HAP-1 (cell line): ENCODE data around the gene HBG1.
"Not testable (repeated sequence)": the region's sequence is repeated elsewhere in the genome, so short reads cannot be mapped to it uniquely, and the experiment has no call there.

Source experiments
- DNase-seq, 2 experiments: peaks; one replicate each; pipeline ENCODE4 v3.0.0-alpha.2; 2016 to 2020; ENCODE audit warnings: low spot score in 2 of 2
- H3K27me3 ChIP-seq: fragments of 250-450 bp; sonication (Bioruptor Pico); 2 replicates; pipeline ENCODE4 v1.5.1; 2020; ENCODE audit warnings: low read depth, mild to moderate bottlenecking, moderate library complexity
- H3K36me3 ChIP-seq: fragments of 250-450 bp; sonication (Bioruptor Pico); replicated peaks from 2 replicates; pipeline ENCODE4 v1.5.1; 2020; ENCODE audit warnings: mild to moderate bottlenecking
- H3K4me1 ChIP-seq: fragments of 250-450 bp; sonication (Bioruptor Pico); 2 replicates; pipeline ENCODE4 v1.5.1; 2020; ENCODE audit warnings: mild to moderate bottlenecking
- H3K4me3 ChIP-seq: fragments of 250-450 bp; sonication (Bioruptor Pico); 2 replicates; pipeline ENCODE4 v1.5.1; 2020; ENCODE audit warnings: mild to moderate bottlenecking, moderate library complexity
- H3K9me3 ChIP-seq: fragments of 250-450 bp; sonication (Bioruptor Pico); 2 replicates; pipeline ENCODE4 v1.5.1; 2020; ENCODE audit warnings: mild to moderate bottlenecking, moderate library complexity
- in situ Hi-C: fragments of 300-500 bp; cut with MboI; formaldehyde crosslinking; loops from 3 replicates; pipeline ENCODE4 v1.14.3; 2020; ENCODE audit warnings: low sequenced_read_pairs, inconsistent platforms, mixed read lengths

HBG1 gene

DNA sequence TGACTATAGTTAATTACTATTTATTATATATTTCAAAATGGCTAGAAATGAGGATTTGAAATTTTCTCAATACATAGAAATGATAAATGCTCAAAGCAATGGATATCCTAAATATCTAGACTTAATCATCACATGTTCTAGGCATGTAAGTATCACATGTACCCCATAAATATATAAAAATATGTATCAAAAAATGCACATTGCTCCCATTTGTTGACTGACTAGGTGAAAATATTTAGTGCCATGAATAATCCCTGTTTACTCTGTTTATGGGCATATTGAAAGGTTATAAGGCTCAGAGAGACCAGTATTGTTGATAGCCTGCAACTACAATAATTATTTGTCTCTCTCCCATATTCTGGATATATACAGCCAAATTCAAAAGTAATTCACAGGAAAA lies 17.0 kb upstream of the HBG1 start:
- in situ Hi-C loops = no loop called here
- Histone ChIP-seq H3K36me3 (no peaks in the 10 kb centered on the region), H3K4me3 (no peak overlapping the region), H3K27me3 (no peaks in the 10 kb centered on the region), H3K9me3 (no peaks in the 10 kb centered on the region), H3K4me1 (no peaks in the 10 kb centered on the region)
- DNase-seq = no peak

DNA sequence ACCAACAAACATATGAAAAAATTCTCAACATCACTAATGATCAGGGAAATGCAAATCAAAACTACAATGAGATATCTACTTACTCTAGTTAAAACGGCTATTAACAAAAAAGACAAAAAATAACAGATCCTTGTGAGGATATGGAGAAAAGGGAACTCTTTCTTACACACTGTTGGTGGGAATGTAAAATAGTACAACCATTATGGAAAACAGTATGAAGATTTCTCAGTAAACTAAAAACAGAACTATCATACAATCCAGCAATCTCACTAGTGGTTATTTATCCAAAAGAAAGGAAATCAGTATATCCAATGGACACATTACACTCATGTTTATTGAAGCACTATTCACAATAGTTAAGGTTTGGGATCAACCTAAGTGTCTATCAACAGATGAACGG lies 16.2 kb upstream of the HBG1 start:
- in situ Hi-C loops = no loop called here
- DNase-seq = no peak
- no peaks in the 10 kb centered on the region for H3K4me1 ChIP-seq
- H3K36me3 ChIP-seq = no peaks in the 10 kb centered on the region
- no peaks in the 10 kb centered on the region for H3K27me3 ChIP-seq
- no peak overlapping the region for H3K4me3 ChIP-seq
- no peaks in the 10 kb centered on the region for H3K9me3 ChIP-seq

DNA sequence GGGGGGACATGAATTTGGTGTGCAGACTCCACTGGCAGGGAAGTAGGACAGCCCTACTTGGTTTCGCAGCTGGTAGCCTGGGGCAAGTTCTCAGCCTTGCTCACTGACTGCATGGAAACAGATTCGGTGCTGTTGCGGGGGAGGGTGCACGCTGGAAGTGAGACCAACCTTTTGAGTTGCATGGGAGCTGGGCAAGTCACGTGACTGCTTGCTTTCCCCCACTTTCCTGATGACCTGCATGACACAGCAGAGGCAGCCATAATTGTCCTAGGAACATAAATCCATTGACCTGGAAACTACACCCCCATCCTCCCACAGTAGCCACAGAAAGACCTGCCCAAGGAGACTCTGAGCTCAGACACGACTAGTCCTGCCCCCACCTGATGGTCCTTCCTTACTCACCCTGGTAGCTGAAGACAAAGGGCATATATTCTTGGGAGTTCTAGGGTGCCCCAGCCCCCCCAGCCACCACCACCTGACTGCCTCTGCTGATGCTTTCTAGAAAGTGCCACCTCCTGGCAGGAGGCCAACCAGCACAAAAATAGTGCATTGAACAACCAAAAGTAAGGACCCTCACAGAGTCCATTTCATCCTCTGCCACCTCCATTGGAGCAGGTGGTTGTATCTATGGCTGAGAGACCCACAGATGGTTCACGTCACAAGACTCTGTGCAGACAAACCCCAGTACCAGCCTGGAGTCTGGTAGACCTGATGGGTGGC lies 9.0 kb upstream of the HBG1 start:
- no peak overlapping the region for H3K4me3 ChIP-seq
- in situ Hi-C loops = no loop called here
- H3K27me3 ChIP-seq = no peaks in the 10 kb centered on the region
- no peaks in the 10 kb centered on the region for H3K9me3 ChIP-seq
- no peak for DNase-seq
- H3K36me3 ChIP-seq = no peaks in the 10 kb centered on the region
- no peaks in the 10 kb centered on the region for H3K4me1 ChIP-seq

- in situ Hi-C loops = no loop called here
- H3K4me1 ChIP-seq = no peaks in the 10 kb centered on the region
- no peak for DNase-seq
- no peaks in the 10 kb centered on the region for H3K9me3 ChIP-seq
- no peaks in the 10 kb centered on the region for H3K36me3 ChIP-seq
- no peaks in the 10 kb centered on the region for H3K27me3 ChIP-seq
- H3K4me3 ChIP-seq = no peak overlapping the region
Measured at GRCh38 chr11:5257296-5257695, 7.6 kb upstream of the HBG1 start.

GRCh38 chr11:5254646-5255413 lies 5.2 kb upstream of the HBG1 start, which contains the start of gene HBG2:
Gene HBG2 (minus strand): TSS chr11:5254781. CDS start chr11:5254728, 53 bp downstream.
- H3K36me3 ChIP-seq, H3K9me3 ChIP-seq, DNase-seq, in situ Hi-C loops, H3K27me3 ChIP-seq, H3K4me3 ChIP-seq, H3K4me1 ChIP-seq: not testable (repeated sequence)

DNA sequence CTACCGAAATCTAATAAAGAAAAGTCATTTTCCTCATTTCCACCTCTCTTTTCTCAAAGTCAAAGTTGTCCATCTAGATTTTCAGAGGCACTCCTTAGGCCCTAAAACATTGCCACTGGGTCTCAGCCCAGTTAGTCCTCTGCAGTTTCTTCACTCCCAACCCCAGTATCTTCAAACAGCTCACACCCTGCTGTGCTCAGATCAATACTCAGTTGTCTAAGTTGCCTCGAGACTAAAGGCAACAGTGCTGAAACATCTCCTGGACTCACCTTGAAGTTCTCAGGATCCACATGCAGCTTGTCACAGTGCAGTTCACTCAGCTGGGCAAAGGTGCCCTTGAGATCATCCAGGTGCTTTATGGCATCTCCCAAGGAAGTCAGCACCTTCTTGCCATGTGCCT lies 4.4 kb upstream of the HBG1 start:
- H3K9me3 ChIP-seq, H3K27me3 ChIP-seq, H3K36me3 ChIP-seq, H3K4me1 ChIP-seq, H3K4me3 ChIP-seq, DNase-seq, in situ Hi-C loops: not testable (repeated sequence)

GRCh38 chr11:5253440-5253839 lies 3.8 kb upstream of the HBG1 start:
- H3K36me3 ChIP-seq, H3K4me3 ChIP-seq, DNase-seq, H3K4me1 ChIP-seq, H3K27me3 ChIP-seq, H3K9me3 ChIP-seq, in situ Hi-C loops: not testable (repeated sequence)

DNA sequence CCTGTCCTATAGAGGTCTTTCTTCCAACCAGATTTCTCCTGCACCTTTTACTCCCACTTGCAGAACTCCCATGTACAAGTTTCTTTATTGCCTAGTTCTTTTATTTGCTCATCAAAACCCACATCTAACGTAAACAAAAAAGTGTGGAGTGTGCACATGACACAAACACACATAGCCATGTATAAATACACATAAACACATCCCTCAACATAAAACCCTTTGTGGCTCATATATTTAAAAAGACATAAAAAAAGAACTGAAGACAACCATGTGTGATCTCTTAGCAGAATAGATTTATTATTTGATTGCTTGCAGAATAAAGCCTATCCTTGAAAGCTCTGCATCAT lies 3.2 kb upstream of the HBG1 start:
- in situ Hi-C loops = no loop called here
- DNase-seq = no peak
- Histone ChIP-seq H3K27me3 (no peaks in the 10 kb centered on the region), H3K9me3 (no peaks in the 10 kb centered on the region), H3K4me3 (no peak overlapping the region), H3K36me3 (no peaks in the 10 kb centered on the region), H3K4me1 (no peaks in the 10 kb centered on the region)

GRCh38 chr11:5252192-5252918 lies 2.7 kb upstream of the HBG1 start:
- no peaks in the 10 kb centered on the region for H3K36me3 ChIP-seq
- no peak overlapping the region for H3K4me3 ChIP-seq
- in situ Hi-C loops = no loop called here
- H3K4me1 ChIP-seq = no peaks in the 10 kb centered on the region
- DNase-seq = no peak
- no peaks in the 10 kb centered on the region for H3K27me3 ChIP-seq
- H3K9me3 ChIP-seq = no peaks in the 10 kb centered on the region

DNA sequence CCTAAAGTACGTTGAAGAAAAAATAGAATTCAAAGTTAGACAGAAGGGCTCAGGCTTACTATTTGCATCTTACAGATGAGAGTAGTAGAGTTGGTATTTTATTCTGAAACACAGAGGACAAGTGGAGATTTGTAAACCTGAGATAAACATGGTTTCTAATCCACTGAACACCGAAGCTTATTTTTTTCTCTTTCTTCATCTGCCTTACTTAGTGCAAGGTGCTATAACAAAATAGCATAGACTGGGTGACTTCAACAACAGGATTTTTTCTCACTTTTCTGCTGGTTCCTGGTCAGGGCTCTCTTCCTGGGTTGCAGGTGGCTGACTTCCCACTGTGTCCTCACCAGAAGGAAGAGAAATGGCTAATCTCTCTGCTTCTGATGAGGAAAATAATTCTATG lies 2.1 kb upstream of the HBG1 start:
- in situ Hi-C loops = no loop called here

DNA sequence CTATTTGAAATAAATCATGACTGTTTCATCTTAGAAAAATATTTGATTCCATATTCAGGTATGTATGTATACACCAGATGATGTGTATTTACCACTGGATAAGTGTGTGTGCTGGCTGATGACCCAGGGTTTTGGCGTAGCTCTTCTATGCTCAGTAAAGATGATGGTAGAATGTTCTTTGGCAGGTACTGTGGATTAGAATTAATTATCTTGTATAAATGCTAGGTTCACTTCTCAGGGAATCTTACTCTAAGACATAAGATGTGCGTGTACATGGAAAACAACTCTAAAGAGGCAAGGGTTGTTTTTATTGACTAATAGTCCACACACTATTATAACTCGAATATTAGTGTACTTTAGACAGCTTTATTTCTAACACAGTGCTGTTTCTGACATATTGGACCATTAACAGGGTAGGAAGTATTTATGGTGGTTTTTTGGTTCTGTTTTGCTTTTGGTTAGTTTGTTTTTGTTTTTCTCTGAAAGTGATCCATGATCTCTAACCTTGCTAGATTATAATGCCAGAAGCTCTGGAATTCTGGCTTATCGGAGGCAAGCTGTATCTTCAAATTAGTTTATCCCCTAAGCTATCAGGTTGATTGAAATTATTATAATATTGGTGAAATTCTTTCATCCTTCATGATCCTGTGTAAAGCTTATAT lies 1.0 kb upstream of the HBG1 start:
- Histone ChIP-seq H3K4me1 (no peaks in the 10 kb centered on the region), H3K4me3 (no peak overlapping the region), H3K27me3 (no peaks in the 10 kb centered on the region), H3K9me3 (no peaks in the 10 kb centered on the region), H3K36me3 (no peaks in the 10 kb centered on the region)
- in situ Hi-C loops = no loop called here
- DNase-seq = no peak

More for the DNA sequence above, 2.1 kb upstream of the HBG1 start:
- no peaks in the 10 kb centered on the region for H3K27me3 ChIP-seq
- no peaks in the 10 kb centered on the region for H3K9me3 ChIP-seq
- no peaks in the 10 kb centered on the region for H3K36me3 ChIP-seq
- H3K4me1 ChIP-seq = no peaks in the 10 kb centered on the region
- DNase-seq = no peak
- H3K4me3 ChIP-seq = no peak overlapping the region

DNA sequence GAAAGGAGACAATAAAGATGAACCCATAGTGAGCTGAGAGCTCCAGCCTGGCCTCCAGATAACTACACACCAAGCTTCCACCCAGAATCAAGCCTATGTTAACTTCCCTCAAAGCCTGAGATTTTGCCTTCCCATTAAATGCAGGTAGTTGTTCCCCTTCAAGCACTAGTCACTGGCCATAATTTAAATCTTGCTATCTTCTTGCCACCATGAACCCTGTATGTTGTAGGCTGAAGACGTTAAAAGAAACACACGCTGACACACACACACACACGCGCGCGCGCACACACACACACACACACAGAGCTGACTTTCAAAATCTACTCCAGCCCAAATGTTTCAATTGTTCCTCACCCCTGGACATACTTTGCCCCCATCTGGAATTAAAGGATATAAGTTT lies 1.2 kb downstream of the HBG1 start:
- DNase-seq, H3K4me3 ChIP-seq, in situ Hi-C loops: not testable (repeated sequence)

DNA sequence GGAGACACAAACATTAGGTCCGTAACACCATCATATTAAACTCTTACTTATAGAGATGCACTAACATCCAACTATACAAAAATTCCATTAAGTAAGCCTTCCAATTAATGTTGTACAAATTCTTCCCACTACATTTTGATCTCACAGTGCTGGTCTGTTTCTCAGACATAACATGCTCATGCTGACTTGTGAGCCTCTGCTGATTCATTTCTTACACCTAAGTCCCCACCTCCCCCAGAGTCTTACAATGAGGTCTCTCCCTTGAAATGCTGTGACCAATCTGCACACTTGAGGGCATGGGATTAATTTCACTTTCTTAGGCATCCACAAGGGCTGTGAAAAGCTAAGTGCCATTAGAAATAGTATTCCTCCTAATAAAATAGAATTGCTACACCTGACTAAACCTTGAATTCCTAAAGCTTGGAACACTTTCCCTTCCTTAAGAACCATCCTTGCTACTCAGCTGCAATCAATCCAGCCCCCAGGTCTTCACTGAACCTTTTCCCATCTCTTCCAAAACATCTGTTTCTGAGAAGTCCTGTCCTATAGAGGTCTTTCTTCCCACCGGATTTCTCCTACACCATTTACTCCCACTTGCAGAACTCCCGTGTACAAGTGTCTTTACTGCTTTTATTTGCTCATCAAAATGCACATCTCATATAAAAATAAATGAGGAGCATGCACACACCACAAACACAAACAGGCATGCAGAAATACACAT lies 2.0 kb downstream of the HBG1 start:
- H3K27me3 ChIP-seq = no peaks in the 10 kb centered on the region

More for the DNA sequence above, 1.2 kb downstream of the HBG1 start:
- not testable (repeated sequence) for H3K36me3 ChIP-seq, H3K4me1 ChIP-seq, H3K9me3 ChIP-seq, H3K27me3 ChIP-seq

More for the DNA sequence above, 2.0 kb downstream of the HBG1 start:
- no peaks in the 10 kb centered on the region for H3K4me1 ChIP-seq
- in situ Hi-C loops = no loop called here
- no peaks in the 10 kb centered on the region for H3K9me3 ChIP-seq
- H3K36me3 ChIP-seq = no peaks in the 10 kb centered on the region
- no peak for DNase-seq
- H3K4me3 ChIP-seq = no peak overlapping the region
